HCT116 (cell line): ENCODE data around the gene SRGAP1.

Experiments
- CTCF ChIP-seq, 3 experiments: fragments of 200-600 bp in 1 of 3; sonication (generic) in 1 of 3; IDR thresholded peaks in 2 of 3; conservative IDR thresholded peaks in 1 of 3; 2 replicates each; pipeline ENCODE4 v1.5.1; 2012 to 2017; ENCODE audit warnings: low read depth in 2 of 3, low read length in 2 of 3, antibody characterized with exemption in 1 of 3, borderline replicate concordance in 1 of 3, control low read depth in 1 of 3, mild to moderate bottlenecking in 1 of 3, mixed read lengths in 1 of 3, mixed run types in 1 of 3, moderate library complexity in 1 of 3; ENCODE audit not compliant: insufficient read depth in 1 of 3
- EZH2phosphoT487 ChIP-seq: fragments of 200-600 bp; IDR thresholded peaks from 2 replicates; pipeline ENCODE4 v1.6.1; 2018; ENCODE audit warnings: antibody characterized with exemption, borderline replicate concordance
- JUND ChIP-seq: IDR thresholded peaks from 2 replicates; pipeline ENCODE4 v1.6.1; 2012
- MAX ChIP-seq: IDR thresholded peaks from 2 replicates; pipeline ENCODE4 v1.6.1; 2012
- POLR2A ChIP-seq: IDR thresholded peaks from 2 replicates; pipeline ENCODE4 v1.7.0; 2011; ENCODE audit warnings: borderline replicate concordance; ENCODE audit not compliant: insufficient read depth, insufficient read length; ENCODE audit errors: extremely low read depth
- POLR2AphosphoS5 ChIP-seq: IDR thresholded peaks from 2 replicates; pipeline ENCODE4 v1.6.1; 2011; ENCODE audit warnings: mild to moderate bottlenecking, low read depth, low read length, moderate library complexity
- RAD21 ChIP-seq: IDR thresholded peaks from 2 replicates; pipeline ENCODE4 v1.6.1; 2012; ENCODE audit warnings: low read depth, mild to moderate bottlenecking
- YY1 ChIP-seq: IDR thresholded peaks from 2 replicates; pipeline ENCODE4 v1.6.1; 2011; ENCODE audit warnings: low read length, low read depth, moderate library complexity, mild to moderate bottlenecking; ENCODE audit not compliant: insufficient replicate concordance; ENCODE audit errors: extremely low read depth
- TF ChIP-seq, protein P1 (sequence below): IDR thresholded peaks from 2 replicates; pipeline ENCODE4 v1.6.1; 2012; ENCODE audit warnings: low read depth

GRCh38 chr12:63811755-63812154, 32.7 kb upstream of the SRGAP1 start:
- TF ChIP-seq CTCF (IDR thresholded peaks at IDR 0.05 in 2 of 3, conservative IDR thresholded peaks at IDR 0.05 in 1 of 3; ENCODE audit: borderline replicate concordance in 1 of 3, insufficient read depth in 1 of 3, low read depth in 2 of 3, low read length in 2 of 3) (no peak), EZH2phosphoT487 (no peak), POLR2A (no peak), POLR2AphosphoS5 (no peak), RAD21 (no peak), JUND (no peak), MAX (no peak), YY1 (no peak)
- TF ChIP-seq, protein P1, sequence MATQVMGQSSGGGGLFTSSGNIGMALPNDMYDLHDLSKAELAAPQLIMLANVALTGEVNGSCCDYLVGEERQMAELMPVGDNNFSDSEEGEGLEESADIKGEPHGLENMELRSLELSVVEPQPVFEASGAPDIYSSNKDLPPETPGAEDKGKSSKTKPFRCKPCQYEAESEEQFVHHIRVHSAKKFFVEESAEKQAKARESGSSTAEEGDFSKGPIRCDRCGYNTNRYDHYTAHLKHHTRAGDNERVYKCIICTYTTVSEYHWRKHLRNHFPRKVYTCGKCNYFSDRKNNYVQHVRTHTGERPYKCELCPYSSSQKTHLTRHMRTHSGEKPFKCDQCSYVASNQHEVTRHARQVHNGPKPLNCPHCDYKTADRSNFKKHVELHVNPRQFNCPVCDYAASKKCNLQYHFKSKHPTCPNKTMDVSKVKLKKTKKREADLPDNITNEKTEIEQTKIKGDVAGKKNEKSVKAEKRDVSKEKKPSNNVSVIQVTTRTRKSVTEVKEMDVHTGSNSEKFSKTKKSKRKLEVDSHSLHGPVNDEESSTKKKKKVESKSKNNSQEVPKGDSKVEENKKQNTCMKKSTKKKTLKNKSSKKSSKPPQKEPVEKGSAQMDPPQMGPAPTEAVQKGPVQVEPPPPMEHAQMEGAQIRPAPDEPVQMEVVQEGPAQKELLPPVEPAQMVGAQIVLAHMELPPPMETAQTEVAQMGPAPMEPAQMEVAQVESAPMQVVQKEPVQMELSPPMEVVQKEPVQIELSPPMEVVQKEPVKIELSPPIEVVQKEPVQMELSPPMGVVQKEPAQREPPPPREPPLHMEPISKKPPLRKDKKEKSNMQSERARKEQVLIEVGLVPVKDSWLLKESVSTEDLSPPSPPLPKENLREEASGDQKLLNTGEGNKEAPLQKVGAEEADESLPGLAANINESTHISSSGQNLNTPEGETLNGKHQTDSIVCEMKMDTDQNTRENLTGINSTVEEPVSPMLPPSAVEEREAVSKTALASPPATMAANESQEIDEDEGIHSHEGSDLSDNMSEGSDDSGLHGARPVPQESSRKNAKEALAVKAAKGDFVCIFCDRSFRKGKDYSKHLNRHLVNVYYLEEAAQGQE = no peak
